Urinary bladder (tissue), 4 donors: ENCODE measurements around the gene METTL8. TPM values are rescaled to one million over a fixed set of nuclear protein-coding genes. Genes with fewer than 3 reads are reported as not detected.
"Not testable (repeated sequence)": the region's sequence is repeated elsewhere in the genome, so short reads cannot be mapped to it uniquely, and the experiment has no call there.

Experiments used
- DNase-seq: peaks from one replicate; pipeline ENCODE4 v3.0.0-alpha.2; 2015; ENCODE audit errors: extremely low spot score
- H3K27ac ChIP-seq: one replicate; pipeline ENCODE4 v1.5.1; 2013; ENCODE audit warnings: low read depth, mild to moderate bottlenecking, moderate library complexity
- H3K36me3 ChIP-seq: one replicate; pipeline ENCODE4 v1.6.1; 2013; ENCODE audit warnings: mild to moderate bottlenecking, moderate library complexity; ENCODE audit not compliant: insufficient read depth
- H3K4me1 ChIP-seq: one replicate; pipeline ENCODE4 v1.6.1; 2013; ENCODE audit warnings: mild to moderate bottlenecking, moderate library complexity; ENCODE audit not compliant: insufficient read depth
- H3K4me3 ChIP-seq: one replicate; pipeline ENCODE4 v1.5.1; 2013; ENCODE audit warnings: low read depth, low read length
- whole genome bisulfite sequencing: extraction: QIAGEN DNeasy Blood & Tissue Kit; methylation state at CpG from one replicate; pipeline ENCODE4 v1.1.7; 2013; 5-methylcytosine and 5-hydroxymethylcytosine counted together
- polyA plus RNA-seq: library from polyadenylated mRNA; stranded (reverse); fragments of 200-250 nt; gene quantifications from one replicate; pipeline ENCODE4 v1.2.3, GENCODE V29; 2013
- total RNA-seq: library from RNA; depleted of rRNA; stranded (reverse); fragments of >200 nt; gene quantifications from one replicate; pipeline ENCODE4 v1.2.3, GENCODE V29; 2014
- donor health status: healthy with polysubstance abuse.
- donor health status: healthy.

METTL8 gene
- total and polyA plus RNA-seq, 2 donors, result 13.1 to 31.2 TPM

DNA sequence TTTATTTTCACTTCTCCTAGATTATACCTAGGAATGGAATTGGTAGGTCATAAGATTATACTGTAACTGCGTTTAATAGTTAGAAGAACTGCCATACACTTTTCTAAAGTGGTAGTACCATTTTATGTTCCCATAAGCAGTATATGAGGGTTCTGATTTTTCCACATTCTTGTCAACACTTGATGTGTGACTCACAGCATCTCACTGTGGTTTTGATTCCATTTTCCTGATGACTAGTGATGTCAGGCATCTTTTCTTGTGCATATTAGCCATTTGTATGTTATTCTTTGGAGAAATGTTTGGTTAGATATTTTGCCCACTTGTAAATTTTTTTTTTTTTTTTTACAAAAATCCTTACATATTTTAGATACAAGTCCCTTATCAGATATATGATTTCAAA, 2.5 kb upstream of the METTL8 start:
- WGBS, result 98% methylated on average over 1 of the region's 1 CpG
- Histone ChIP-seq H3K27ac (no peak overlapping the region), H3K4me1 (no peaks in the 10 kb centered on the region), H3K4me3 (no peak overlapping the region), H3K36me3 (no peaks in the 10 kb centered on the region)
- no peak for DNase-seq

GRCh38 chr2:171434013-171434989, 511 bp upstream of the METTL8 start, which contains the start of gene DCAF17:
DCAF17 (plus strand) TSS chr2:171434226; CDS start chr2:171434578, 352 bp downstream.
- Histone ChIP-seq H3K4me3 (peak within 1 kb of the TSS; percentile 79), H3K36me3 (no peaks in the 10 kb centered on the region), H3K4me1 (no peaks in the 10 kb centered on the region), H3K27ac (peak within 1 kb of the TSS; percentile 97)
- WGBS, result under 1% methylated on average over 92 of the region's 92 CpGs
- DNase-seq, result peak; percentile 89

GRCh38 chr2:171432969-171433762, 624 bp downstream of the METTL8 start:
- no peaks in the 10 kb centered on the region for H3K4me1 ChIP-seq
- H3K36me3 ChIP-seq, result no peaks in the 10 kb centered on the region
- 23% methylated on average over 20 of the region's 20 CpGs for WGBS
- H3K4me3 ChIP-seq, result peak overlapping the region; percentile 58
- peak; percentile 58 for DNase-seq
- H3K27ac ChIP-seq, result no peak overlapping the region

GRCh38 chr2:171432206-171432968, 1.4 kb downstream of the METTL8 start:
- no peak for DNase-seq
- Histone ChIP-seq H3K4me1 (no peaks in the 10 kb centered on the region), H3K27ac (no peak overlapping the region), H3K36me3 (no peaks in the 10 kb centered on the region), H3K4me3 (no peak overlapping the region)
- 52% methylated on average over 4 of the region's 4 CpGs for WGBS

- no peak for DNase-seq
- WGBS, result 79% methylated on average over 9 of the region's 9 CpGs
- Histone ChIP-seq H3K36me3 (no peaks in the 10 kb centered on the region), H3K4me3 (no peak overlapping the region), H3K4me1 (no peaks in the 10 kb centered on the region), H3K27ac (no peak overlapping the region)
Measured at GRCh38 chr2:171431677-171432167, 2.1 kb downstream of the METTL8 start.

- no peak for DNase-seq
- Histone ChIP-seq H3K27ac (no peak overlapping the region), H3K4me1 (no peaks in the 10 kb centered on the region), H3K4me3 (no peak overlapping the region), H3K36me3 (no peaks in the 10 kb centered on the region)
- WGBS, result 87% methylated on average over 7 of the region's 7 CpGs
Measured at GRCh38 chr2:171430516-171431410, 3.0 kb downstream of the METTL8 start.

GRCh38 chr2:171422710-171423495, 10.9 kb downstream of the METTL8 start:
- not testable (repeated sequence) for H3K36me3 ChIP-seq, H3K4me1 ChIP-seq, H3K4me3 ChIP-seq, H3K27ac ChIP-seq, DNase-seq
- WGBS, result 95% methylated on average over 2 of the region's 2 CpGs

DNA sequence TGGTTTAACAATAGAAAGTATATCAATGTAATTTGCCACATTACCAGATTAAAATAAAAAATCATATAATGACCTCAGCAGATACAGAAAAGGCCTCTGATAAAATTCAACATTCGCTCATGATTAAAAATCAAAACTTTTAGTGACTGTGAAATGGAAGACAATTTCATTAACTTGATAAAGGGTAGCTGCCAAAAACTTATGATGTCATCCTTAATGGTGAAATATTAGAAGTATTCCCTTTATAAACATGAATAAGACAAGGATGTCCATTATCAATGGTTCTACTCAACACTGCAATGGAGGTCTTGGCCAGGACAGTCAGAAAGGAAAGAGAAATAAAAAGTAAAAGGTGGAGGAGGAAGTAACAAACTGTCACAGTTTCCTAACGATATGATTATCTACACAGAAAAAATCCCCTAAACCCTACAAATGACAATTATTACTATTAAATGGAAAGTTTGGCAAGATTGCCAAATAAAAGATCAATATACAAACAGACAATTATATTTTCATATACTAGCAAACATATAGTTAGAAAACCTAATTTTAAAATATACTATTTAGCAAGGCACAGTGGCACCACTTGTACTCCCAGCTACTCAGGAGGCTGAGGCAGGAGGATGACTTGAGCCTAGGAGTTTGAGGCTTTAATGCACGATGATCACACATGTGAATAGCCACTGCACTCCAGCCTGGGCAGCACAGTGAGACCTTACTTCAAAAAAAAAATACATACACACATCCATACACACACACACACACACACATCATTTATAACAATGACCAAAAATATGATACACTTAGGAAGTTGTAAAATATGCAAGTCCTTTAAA, 12.8 kb downstream of the METTL8 start:
- 88% methylated on average over 3 of the region's 3 CpGs for WGBS
- Histone ChIP-seq H3K27ac (no peak overlapping the region), H3K36me3 (no peaks in the 10 kb centered on the region), H3K4me1 (no peaks in the 10 kb centered on the region), H3K4me3 (no peak overlapping the region)
- DNase-seq, result no peak

- H3K27ac ChIP-seq, result no peak overlapping the region
- H3K4me3 ChIP-seq, result no peak overlapping the region
- WGBS, result 92% methylated on average over 2 of the region's 2 CpGs
- H3K36me3 ChIP-seq, result no peaks in the 10 kb centered on the region
- DNase-seq, result no peak
- H3K4me1 ChIP-seq, result no peaks in the 10 kb centered on the region
Measured at GRCh38 chr2:171419333-171419732, 14.5 kb downstream of the METTL8 start.

GRCh38 chr2:171416009-171416926, 17.5 kb downstream of the METTL8 start:
- Histone ChIP-seq H3K27ac (no peak overlapping the region), H3K4me3 (no peak overlapping the region), H3K36me3 (no peaks in the 10 kb centered on the region), H3K4me1 (no peaks in the 10 kb centered on the region)
- DNase-seq, result peak; percentile 80
- 34% methylated on average over 7 of the region's 7 CpGs for WGBS
